Activated T-cell treated with anti-CD3 and anti-CD28 coated beads, Interleukin-2, amount 50 U/mL, for 72 hours (primary cell): ENCODE results near the gene MYH14. TPM values are rescaled to one million over a fixed set of nuclear protein-coding genes. Genes with fewer than 3 reads are reported as not detected.

Source experiments
- ATAC-seq, 2 donors: fragments of 150-1000 bp; cut with Tn5 transposase; replicated peaks in 1 of 2; 2 replicates each; pipeline ENCODE4 v1.10.0; 2021; ENCODE audit warnings: moderate library complexity in 2 of 2, mild to moderate bottlenecking in 1 of 2
- DNase-seq, 2 donors: peaks; one replicate each; pipeline ENCODE4 v3.0.0; 2021 to 2022; ENCODE audit warnings: mixed read lengths in 1 of 2
- H3K27ac Mint-ChIP-seq: one replicate; pipeline ENCODE4 v1.8.0; 2022; ENCODE audit warnings: mild to moderate bottlenecking, moderate library complexity, mixed read lengths
- H3K27me3 Mint-ChIP-seq: one replicate; pipeline ENCODE4 v1.8.0; 2022; ENCODE audit warnings: low read depth, mixed read lengths
- H3K36me3 Mint-ChIP-seq, 2 donors: one replicate each; pipeline ENCODE4 v1.8.0; 2022; ENCODE audit warnings: mixed read lengths in 2 of 2, mild to moderate bottlenecking in 1 of 2; ENCODE audit not compliant: insufficient read depth in 2 of 2
- H3K4me1 Mint-ChIP-seq: one replicate; pipeline ENCODE4 v1.8.0; 2022; ENCODE audit warnings: low read depth, mixed read lengths
- H3K4me3 Mint-ChIP-seq, 2 donors: one replicate each; pipeline ENCODE4 v1.8.0; 2022; ENCODE audit warnings: mild to moderate bottlenecking in 2 of 2, mixed read lengths in 2 of 2, moderate library complexity in 2 of 2
- H3K9me3 Mint-ChIP-seq, 2 donors: one replicate each; pipeline ENCODE4 v1.8.0; 2022; ENCODE audit warnings: mixed read lengths in 2 of 2
- total RNA-seq, 2 donors: library from RNA; stranded (reverse); gene quantifications; one replicate each; pipeline ENCODE4 v1.2.3, GENCODE V29; 2022

MYH14 gene
- total RNA-seq, 2 donors from 2014 or later: not detected

DNA sequence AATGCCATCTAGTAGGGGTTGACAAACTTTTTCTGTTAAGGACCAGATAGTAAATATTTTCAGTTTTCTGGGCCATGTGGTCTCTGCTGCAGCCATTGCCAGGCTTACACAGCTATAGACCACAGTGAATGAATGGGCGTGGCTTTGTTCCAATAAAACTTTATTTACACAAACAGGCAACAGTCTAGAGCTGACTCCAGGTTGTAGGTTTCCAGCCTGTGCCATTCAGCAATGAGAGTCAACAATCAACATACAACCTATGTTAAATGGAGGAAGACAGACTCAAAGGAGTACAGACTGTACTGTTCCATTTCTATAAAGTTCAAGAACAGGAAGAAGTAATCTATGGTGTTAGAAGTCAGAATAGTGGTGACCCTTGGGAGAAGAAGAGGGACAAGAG lies 25.1 kb upstream of the MYH14 start:
- Mint-ChIP-seq H3K4me1 (no peaks in the 10 kb centered on the region), H3K36me3 (no peaks in the 10 kb centered on the region), H3K4me3 (no peak overlapping the region), H3K9me3 (peaks cover 2% of the 10 kb centered on the region in 2 donors), H3K27me3 (peaks cover 11% of the 10 kb centered on the region), H3K27ac (no peak overlapping the region)
- ATAC-seq (no peak), DNase-seq (no peak)

DNA sequence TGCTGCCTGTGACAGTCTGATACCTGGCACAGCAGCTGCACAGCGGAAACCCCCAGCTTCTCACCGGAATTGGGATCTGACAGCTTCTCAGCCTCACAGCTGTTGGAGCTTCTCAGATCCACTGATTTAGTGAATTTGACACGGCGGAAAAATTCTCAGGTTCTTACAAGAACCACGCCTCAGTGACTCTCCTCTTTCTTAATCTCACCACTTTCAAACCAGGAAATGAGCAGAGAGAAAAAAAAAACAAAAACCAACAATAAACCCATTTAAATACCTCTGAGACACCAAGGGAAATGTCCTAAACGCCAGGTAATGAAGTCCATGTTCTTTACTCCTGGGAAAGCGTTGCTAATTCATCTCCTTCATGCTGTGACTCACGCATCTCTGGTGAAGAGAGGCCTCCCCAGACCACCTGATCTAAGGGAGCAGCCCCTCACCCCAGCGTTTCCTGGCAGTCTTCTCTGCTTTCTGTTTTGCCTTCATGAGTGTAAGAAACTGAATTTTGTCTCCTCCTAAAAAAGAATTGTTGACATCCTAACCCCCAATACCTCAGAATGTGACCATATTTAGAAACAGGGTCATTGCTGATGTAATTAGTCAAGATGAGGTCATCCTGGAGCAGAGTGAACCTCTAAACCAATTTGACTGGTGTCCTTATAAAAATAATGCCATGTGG lies 24.4 kb upstream of the MYH14 start:
- no peak overlapping the region for H3K27ac Mint-ChIP-seq
- no peaks in the 10 kb centered on the region for H3K4me1 Mint-ChIP-seq
- no peaks in the 10 kb centered on the region for H3K36me3 Mint-ChIP-seq
- DNase-seq (no peak), ATAC-seq (peak in 1 of 2 donors; percentile 43)
- H3K9me3 Mint-ChIP-seq: peaks cover 2% of the 10 kb centered on the region in 2 donors
- H3K4me3 Mint-ChIP-seq: peak overlapping the region in 1 of 2 donors; percentile 9
- H3K27me3 Mint-ChIP-seq: peaks cover 11% of the 10 kb centered on the region

DNA sequence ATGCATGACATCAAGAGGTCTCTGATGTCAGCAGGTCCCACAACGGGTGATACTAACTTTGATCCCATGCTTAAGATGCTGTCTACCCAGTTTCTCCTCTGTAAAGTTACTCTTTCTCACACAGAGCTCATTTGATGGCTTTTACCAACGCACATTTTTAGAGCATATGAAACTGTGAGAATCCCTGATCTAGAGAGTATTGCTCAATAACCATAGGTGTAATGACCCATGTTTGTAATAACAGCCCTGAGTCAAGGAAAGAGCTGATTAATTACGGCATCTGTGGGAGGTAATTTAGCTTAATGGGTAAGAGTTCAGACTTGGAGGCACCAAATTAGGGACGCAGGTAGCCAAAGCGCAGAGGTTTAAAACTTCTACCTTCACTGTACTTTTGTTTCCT lies 22.3 kb upstream of the MYH14 start:
- Mint-ChIP-seq H3K4me1 (no peaks in the 10 kb centered on the region), H3K4me3 (no peak overlapping the region), H3K9me3 (no peaks in the 10 kb centered on the region), H3K36me3 (no peaks in the 10 kb centered on the region), H3K27ac (no peak overlapping the region), H3K27me3 (no peaks in the 10 kb centered on the region)
- DNase-seq (no peak), ATAC-seq (no peak)

DNA sequence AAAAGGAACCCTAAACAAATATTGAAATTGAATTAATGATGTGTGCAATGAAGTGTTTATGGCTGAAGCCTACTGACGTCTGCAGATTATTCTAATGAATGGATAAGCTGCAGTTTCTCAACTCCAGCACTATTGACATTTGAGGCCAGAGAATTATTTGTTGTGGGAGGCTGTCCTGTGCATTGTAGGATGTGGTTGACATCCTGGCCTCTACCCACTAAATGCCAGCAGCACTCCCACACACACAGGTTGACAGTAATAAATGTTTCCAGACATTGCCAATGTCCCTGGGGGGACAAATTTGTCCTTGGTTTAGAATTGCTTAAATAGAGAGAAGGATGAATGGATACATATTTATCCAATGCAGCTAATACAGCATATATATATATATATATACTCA lies 19.2 kb upstream of the MYH14 start:
- no peak overlapping the region for H3K27ac Mint-ChIP-seq
- peaks cover 0 to 2% of the 10 kb centered on the region in 2 donors for H3K9me3 Mint-ChIP-seq
- H3K36me3 Mint-ChIP-seq: no peaks in the 10 kb centered on the region
- H3K4me1 Mint-ChIP-seq: no peaks in the 10 kb centered on the region
- peaks cover 3% of the 10 kb centered on the region for H3K27me3 Mint-ChIP-seq
- no peak overlapping the region for H3K4me3 Mint-ChIP-seq
- no peak for ATAC-seq
- DNase-seq: no peak

DNA sequence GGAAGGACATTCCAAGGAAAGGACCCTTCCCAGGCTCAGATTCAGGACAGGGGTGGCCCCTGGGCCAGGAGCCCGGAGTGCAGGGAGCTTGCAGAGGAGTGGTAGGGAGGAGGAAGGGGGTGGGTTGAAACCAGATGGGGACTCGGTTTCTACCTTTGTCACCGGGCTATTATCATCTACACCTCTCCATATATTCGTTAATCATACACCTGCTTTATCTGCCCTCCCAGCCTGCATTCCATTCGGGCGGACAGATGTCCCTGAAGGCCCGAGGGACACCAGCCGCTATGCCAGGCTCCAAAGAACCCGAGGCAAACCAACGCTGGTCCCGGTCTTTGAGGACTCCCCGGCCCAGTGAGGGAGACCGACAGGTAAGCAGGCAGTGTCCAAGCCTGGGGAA lies 15.5 kb upstream of the MYH14 start:
- Mint-ChIP-seq H3K4me3 (no peak overlapping the region), H3K27me3 (peaks cover 11% of the 10 kb centered on the region), H3K9me3 (peaks cover 0 to 2% of the 10 kb centered on the region in 2 donors), H3K27ac (no peak overlapping the region), H3K36me3 (no peaks in the 10 kb centered on the region), H3K4me1 (no peaks in the 10 kb centered on the region)
- ATAC-seq: no peak
- no peak for DNase-seq

DNA sequence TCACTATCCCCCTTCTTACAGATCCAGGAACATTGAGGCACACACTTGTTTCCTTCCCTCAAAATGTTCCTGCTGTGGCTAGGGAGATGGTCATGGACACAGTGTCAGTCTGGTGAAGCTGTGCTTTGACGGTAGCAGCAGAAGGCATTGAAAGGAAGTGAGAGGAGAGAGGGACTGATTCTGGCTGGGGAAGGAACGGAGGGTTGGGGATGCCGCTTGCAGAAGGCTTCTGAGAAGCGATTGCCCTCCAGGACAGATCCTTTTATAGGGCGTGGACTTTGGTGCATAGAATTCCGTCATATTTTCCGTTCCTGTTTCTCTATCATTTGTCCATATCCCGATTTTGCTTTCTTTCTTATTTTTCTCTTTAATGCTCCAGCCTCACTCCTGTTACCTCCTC lies 14.1 kb upstream of the MYH14 start:
- no peak for ATAC-seq
- Mint-ChIP-seq H3K36me3 (no peaks in the 10 kb centered on the region), H3K9me3 (peaks cover 0 to 2% of the 10 kb centered on the region in 2 donors), H3K27me3 (peaks cover 11% of the 10 kb centered on the region), H3K27ac (no peak overlapping the region), H3K4me1 (no peaks in the 10 kb centered on the region), H3K4me3 (no peak overlapping the region)
- DNase-seq: no peak

DNA sequence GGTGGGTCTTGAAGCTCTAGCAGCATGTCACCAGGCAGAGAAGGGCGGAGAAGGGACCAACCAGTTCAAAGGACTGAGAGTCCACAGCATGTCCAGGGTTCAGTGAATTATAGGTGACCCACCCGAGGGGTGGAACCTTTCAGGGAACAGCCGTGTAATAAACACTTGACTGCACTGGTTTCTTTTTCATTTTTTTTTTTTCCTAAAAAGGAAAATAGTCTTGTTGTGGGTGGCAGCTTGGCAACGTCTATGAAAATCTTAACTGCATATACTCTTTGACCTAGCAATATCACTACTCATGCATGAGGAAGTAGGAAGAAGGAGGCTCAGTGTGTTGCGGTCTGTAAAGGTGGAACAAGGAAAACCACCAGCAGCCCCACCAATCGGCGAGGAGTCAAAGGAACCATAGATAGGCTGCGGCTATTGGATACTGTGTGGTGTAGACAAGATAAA lies 13.0 kb upstream of the MYH14 start:
- peaks cover 11% of the 10 kb centered on the region for H3K27me3 Mint-ChIP-seq
- no peak for DNase-seq
- no peaks in the 10 kb centered on the region for H3K4me1 Mint-ChIP-seq
- no peak overlapping the region for H3K27ac Mint-ChIP-seq
- no peak overlapping the region for H3K4me3 Mint-ChIP-seq
- no peak for ATAC-seq
- H3K36me3 Mint-ChIP-seq: no peaks in the 10 kb centered on the region
- H3K9me3 Mint-ChIP-seq: peaks cover 0 to 2% of the 10 kb centered on the region in 2 donors

DNA sequence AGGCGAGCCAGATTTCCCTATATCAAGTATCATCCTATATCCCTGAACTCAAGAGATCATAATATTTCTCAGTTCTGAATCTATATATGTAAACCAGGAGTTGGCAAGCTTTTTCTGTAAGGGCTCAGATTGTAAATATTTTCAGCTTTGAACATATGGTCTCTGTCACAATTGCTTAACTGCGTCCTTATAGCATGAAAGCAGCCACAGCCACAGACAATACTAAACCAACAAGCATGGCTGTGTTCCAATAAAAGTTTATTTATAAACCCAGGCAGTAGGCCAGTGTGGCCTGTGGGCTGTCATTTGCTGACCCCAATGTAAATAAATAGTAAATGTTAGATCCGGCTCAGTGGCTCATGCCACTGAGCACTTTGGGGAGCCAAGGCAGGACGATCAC lies 12.2 kb upstream of the MYH14 start:
- Mint-ChIP-seq H3K4me3 (no peak overlapping the region), H3K27me3 (peaks cover 18% of the 10 kb centered on the region), H3K36me3 (no peaks in the 10 kb centered on the region), H3K9me3 (peaks cover 0 to 2% of the 10 kb centered on the region in 2 donors), H3K27ac (no peak overlapping the region), H3K4me1 (no peaks in the 10 kb centered on the region)
- DNase-seq (no peak), ATAC-seq (no peak)

DNA sequence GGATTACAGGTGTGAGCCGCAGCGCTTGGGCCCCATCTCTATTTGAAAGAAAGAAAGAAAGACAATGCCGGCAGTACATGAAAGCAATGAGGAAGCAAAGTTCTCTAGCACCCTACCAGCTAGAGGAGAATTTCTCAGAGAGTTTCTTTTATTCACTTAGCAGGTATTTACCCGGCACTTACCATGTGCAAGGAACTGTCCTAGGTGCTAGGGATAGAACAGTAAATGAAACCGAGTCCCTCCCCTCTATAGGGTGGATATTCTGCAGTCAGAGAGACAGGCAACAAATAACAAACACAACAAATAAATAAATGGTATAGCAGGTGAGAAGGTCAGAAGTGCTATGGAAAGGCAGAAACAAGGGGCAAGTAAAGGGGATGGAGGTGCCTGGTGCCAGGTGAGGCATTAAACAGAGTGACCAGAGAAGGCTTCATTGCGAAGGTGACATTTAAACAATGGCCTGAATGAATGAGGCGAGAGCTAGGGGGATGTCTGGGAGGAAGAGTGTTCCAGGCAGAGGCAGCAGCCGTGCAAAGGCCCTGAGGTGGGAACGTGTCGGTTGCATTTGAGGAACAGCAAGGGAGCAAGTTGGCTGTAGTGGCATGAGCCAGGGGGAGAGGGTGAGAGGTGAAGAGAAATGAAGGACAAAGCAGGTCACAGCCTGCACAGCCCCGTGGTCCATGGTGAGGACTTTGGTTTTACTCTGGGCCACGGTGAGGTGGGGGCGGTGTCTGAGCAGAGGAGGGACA lies 10.8 kb upstream of the MYH14 start:
- H3K36me3 Mint-ChIP-seq: no peaks in the 10 kb centered on the region
- no peak overlapping the region for H3K4me3 Mint-ChIP-seq
- H3K27ac Mint-ChIP-seq: no peak overlapping the region
- DNase-seq (no peak), ATAC-seq (no peak)
- H3K9me3 Mint-ChIP-seq: no peaks in the 10 kb centered on the region
- H3K4me1 Mint-ChIP-seq: no peaks in the 10 kb centered on the region
- H3K27me3 Mint-ChIP-seq: peaks cover 26% of the 10 kb centered on the region

DNA sequence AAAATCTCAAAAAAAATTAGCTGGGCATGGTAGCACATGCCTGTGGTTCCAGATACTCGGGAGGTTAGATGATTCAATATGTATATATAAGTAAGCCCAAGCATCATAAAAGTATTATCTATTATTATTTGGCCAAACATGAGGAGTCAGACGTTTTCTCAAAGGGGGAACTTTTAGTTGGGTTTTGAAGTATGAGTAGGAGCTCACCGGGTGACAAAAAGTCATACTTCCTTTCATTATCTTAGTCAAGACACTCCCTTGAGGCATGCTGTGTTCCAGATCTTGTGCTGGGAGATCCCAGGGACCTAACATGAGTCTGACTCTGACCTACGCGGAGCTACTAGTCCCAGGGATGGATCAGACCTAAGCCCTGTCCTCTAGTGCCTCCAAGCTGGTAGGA lies 8.2 kb upstream of the MYH14 start:
- Mint-ChIP-seq H3K27ac (no peak overlapping the region), H3K27me3 (peaks cover 31% of the 10 kb centered on the region), H3K4me1 (no peaks in the 10 kb centered on the region), H3K9me3 (no peaks in the 10 kb centered on the region), H3K36me3 (no peaks in the 10 kb centered on the region), H3K4me3 (no peak overlapping the region)
- ATAC-seq: no peak
- DNase-seq: no peak

DNA sequence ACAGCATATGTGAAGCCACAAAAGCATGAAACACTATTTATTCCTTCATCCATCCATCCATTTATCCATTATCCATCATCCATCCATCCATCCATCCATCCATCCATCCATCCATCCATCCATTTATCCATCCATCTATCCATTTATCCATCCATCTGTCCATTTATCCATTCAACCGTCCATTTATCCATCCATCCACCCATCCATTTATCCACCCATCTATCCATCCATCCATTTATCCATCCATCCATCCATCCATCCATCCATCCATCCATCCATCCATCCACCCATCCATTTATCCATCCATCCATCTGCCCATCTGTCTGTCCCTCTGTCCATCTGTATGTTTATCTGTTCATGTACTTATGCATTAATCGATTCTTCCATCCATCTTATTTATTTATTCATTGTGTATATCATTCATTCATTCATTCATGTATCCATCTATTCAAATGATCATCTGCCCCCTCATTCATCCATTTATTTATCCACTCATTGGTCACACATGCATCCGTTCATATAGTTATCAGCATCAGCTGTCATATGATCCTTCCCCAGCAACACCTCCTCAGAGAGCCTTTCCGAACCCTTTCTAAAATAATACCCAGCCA lies 7.0 kb upstream of the MYH14 start:
- no peaks in the 10 kb centered on the region for H3K36me3 Mint-ChIP-seq
- DNase-seq: no peak
- H3K27ac Mint-ChIP-seq: no peak overlapping the region
- H3K27me3 Mint-ChIP-seq: peaks cover 39% of the 10 kb centered on the region
- ATAC-seq: no peak
- H3K4me3 Mint-ChIP-seq: no peak overlapping the region
- H3K9me3 Mint-ChIP-seq: no peaks in the 10 kb centered on the region
- no peaks in the 10 kb centered on the region for H3K4me1 Mint-ChIP-seq

DNA sequence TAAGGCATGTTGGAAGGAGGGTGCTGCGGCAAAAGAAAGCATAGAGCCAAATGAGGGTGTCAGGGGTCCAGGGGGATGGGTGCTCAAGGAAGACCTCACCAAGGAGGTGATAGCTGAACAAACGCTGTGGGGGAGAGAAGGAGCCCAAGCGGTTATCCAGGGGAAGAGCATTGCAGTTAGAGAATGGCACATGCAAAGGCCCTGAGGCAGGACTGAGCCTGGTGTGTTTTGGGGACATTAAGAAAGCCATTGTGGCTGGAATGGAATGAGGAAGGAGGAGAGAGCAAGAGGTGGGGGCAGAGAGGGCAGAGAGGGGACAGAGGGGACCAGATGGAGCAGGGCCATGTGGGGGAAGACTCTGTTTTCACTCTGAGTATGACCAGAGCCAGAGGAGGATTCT lies 6.1 kb upstream of the MYH14 start:
- Mint-ChIP-seq H3K9me3 (no peaks in the 10 kb centered on the region), H3K4me3 (no peak overlapping the region), H3K27ac (no peak overlapping the region), H3K27me3 (peaks cover 47% of the 10 kb centered on the region), H3K4me1 (no peaks in the 10 kb centered on the region), H3K36me3 (peaks cover 0 to 4% of the 10 kb centered on the region in 2 donors)
- DNase-seq (no peak), ATAC-seq (no peak)

DNA sequence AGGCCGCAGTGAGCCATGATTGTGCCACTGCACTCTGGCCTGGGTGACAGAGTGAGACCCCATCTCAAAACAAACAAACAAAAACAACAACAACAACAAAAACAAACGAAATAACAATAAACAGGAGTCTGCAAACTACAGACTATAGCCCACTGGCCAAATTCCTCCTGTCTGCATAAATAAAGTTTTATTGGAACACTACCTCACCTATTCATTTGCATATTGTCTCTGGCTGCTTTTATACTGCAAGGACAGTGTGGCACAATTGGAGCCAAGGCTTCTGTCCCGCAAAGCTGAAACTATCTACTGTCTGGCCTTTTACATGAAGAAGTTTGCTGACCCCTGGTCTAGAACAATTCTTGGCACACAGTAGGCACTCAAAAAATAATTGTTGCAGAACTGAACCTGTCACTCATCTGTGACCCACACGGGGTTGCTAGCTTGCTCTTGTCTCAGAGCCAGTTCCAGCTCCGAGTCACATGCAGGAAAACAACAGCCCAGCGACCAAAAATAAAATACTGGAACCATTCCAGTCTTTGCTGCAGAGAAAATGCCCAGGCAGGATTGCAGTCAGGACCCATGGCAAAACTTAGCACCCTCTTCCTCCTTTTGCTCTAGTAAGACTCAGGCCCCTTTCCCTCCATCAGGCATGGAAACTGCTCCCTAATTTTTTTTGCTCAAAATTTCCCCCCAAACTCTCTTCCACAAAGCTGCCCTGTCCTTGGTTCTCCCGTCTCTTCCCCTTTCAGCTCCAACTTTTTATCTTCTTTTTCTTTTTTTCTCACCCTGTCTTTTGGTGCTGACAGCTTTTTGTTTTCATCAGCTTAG lies 4.8 kb upstream of the MYH14 start:
- no peaks in the 10 kb centered on the region for H3K9me3 Mint-ChIP-seq
- peaks cover 46% of the 10 kb centered on the region for H3K27me3 Mint-ChIP-seq
- H3K4me1 Mint-ChIP-seq: no peaks in the 10 kb centered on the region
- ATAC-seq: no peak
- H3K36me3 Mint-ChIP-seq: peaks cover 0 to 4% of the 10 kb centered on the region in 2 donors
- H3K4me3 Mint-ChIP-seq: no peak overlapping the region
- H3K27ac Mint-ChIP-seq: no peak overlapping the region
- DNase-seq: no peak
